Right forelimb (tissue), 1 donor: ENCODE measurements around the gene BPGM.

Experiments
- DNase-seq: peaks from one replicate; pipeline ENCODE4 v3.0.0-alpha.2; 2018

Gene BPGM

GRCh38 chr7:134723892-134724291 is 77.2 kb downstream of the BPGM start:
- DNase-seq, result no peak

GRCh38 chr7:134724606-134725005 is 78.0 kb downstream of the BPGM start:
- DNase-seq, result no peak

- DNase-seq, result no peak
These were observed 79.9 kb downstream of the BPGM start for GRCh38 chr7:134726581-134726980.

GRCh38 chr7:134727711-134728110 is 81.1 kb downstream of the BPGM start:
- no peak for DNase-seq
